ENCODE results near the gene IL1RAPL1.

Gene IL1RAPL1

GRCh38 chrX:28586981-28587551 lies at the start of gene IL1RAPL1:
Gene IL1RAPL1 (plus strand): TSS chrX:28587446.
- DNase-seq (ENCODE audit: low read depth in 2 of 2) = no peak

DNA sequence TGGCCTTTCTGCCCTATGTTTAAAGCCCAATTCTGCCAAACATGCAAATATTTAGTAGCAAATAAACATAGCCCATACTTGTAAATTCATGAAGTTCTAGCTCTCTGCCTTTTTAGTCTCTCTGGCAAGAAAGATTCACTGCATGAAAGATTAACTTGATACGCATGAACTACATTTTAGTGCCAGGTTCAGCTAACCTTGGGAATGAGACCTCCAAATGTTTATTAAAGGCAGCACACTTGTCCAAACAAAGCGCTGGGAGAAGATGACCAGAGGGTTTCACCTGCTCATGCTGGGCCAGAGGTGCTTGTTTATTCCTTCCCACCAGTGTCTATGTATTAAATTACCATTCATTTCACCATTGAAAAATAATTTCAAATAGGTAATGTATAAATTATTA lies 44.5 kb upstream of the IL1RAPL1 start:
- DNase-seq (ENCODE audit: low read depth in 2 of 2) = no peak

DNA sequence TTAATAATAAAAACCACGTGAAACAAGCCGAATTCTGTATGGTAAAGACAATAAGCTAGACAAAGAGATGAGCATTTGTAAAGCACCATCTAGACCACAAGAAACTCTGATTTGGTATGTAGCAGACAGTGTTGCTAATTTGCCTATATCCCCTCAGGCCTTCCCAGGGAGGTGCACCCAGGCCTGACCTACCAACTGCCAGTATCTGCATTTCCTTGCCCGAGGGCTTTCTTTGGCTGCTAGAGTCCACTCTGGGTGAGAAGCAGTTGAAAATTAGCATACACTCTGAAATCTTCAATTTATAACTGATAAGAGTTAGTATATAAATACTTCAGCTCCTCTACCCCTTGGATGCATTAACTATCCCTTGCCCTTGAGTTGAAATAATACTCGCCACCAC lies 37.4 kb upstream of the IL1RAPL1 start:
- DNase-seq (ENCODE audit: low read depth in 2 of 2) = no peak

DNA sequence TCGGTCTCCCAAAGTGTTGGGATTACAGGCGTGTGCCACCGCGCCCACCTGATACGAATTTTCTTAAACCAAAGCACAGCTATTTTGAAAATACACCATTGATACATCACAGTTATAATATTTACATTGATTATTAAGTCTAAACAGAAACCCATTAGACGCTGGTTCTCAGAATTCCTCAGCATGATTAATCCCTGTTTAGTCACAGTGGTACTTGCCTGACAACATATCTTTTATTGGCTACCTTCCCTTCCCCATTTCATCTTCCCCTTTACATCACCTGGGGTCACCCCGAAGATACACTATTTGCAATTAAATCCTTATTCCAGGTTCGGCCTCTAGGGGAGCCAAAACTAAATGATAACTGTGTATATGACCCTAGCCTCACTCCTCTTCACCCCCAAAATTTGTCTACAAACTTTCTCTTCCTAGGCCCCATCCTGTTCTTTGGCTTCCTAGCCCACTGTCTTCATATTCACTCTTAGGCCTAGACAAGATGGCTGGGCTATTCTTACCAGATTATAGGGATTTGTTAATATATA lies 36.8 kb upstream of the IL1RAPL1 start:
- DNase-seq (ENCODE audit: low read depth in 2 of 2) = no peak

- DNase-seq (ENCODE audit: low read depth in 2 of 2) = no peak
These were observed 34.9 kb upstream of the IL1RAPL1 start for GRCh38 chrX:28552322-28552721.

DNA sequence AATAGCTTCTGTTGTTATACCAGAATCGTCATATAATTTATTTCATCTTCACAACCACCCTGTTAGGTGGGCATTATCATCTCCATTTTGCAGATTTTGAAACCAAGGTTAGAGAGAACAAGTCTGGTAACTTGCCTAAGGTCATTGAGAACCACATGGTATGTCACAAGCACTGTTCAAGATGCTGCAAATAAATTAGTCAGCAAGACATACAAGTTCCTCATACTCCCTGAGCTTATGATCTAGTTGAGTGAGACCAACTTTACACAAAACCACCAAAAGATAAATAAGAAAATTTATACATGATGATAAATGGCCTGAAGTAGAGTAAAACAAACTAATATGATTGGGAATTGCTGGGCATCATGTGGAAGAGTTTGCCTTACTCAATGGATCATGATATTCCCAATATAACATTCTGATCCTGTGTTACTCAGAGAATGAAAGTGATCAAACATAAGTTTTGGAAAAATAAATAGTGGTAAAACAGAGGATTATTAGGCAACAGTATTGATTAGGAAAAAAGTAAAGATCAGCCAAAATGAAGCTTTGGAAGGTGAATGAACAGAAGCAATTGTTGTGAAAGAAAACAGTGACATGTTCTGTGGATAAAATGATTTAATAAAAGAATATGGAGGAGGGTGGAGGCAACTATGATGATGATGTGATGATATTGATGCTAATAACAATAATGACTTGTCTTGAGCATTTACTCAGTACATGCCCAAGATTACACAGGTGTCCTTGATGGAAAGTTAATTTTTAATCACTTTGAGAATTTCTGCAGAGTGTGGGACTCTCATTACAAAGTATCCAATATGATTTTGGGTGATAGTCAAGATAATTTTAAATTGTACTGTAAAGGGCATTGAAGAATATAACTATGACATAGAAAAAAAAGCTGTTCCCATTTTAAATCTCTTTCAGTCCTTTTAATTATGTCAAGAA lies 34.1 kb upstream of the IL1RAPL1 start:
- DNase-seq (ENCODE audit: low read depth in 2 of 2) = no peak

- DNase-seq (ENCODE audit: low read depth in 2 of 2) = no peak
These were observed 11.1 kb upstream of the IL1RAPL1 start for GRCh38 chrX:28576117-28576516.

DNA sequence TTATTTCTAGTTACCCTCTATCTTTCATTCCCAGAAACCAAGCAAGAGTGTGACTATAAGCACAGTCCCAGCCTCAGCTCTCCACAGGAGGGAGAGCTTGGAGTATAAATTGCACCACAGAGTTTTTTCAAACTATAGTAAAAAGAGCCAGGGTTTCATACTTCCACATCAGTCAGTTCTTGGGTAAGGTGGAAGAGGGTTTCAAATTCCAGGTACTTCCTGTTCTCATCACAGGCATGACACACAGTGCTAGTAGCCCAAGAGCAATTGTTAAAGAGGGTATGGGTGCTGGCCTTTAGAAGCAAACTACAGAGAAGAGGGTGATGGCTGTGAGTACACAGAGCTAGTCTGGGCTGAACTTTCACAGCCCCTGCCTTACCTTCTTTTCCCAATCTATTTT lies 5.7 kb upstream of the IL1RAPL1 start:
- DNase-seq (ENCODE audit: low read depth in 2 of 2) = no peak

- no peak for DNase-seq (ENCODE audit: low read depth in 2 of 2)
These were observed 4.7 kb upstream of the IL1RAPL1 start for GRCh38 chrX:28582511-28582910.

- no peak for DNase-seq (ENCODE audit: low read depth in 2 of 2)
These were observed 3.2 kb upstream of the IL1RAPL1 start for GRCh38 chrX:28584025-28584424.

DNA sequence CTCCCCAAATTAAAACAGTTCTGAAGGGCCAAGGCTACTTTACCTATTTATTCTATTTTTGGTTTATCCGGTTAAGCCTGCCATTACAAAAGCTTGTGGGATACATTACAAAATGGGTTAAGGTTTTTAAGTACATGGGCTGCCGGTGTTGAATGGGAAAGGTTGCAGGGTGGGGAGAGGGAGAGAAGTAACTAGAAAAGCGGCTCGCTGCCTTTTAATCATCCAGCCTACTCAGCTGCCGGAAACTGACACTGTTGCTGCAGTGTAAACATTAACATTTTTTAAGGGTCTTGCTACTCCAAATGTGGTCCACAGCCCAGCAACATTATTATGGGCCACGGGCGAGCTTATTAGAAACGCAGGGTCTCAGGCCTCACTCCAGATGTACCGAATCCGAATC lies 1.5 kb upstream of the IL1RAPL1 start:
- DNase-seq (ENCODE audit: low read depth in 2 of 2) = no peak

- no peak for DNase-seq (ENCODE audit: low read depth in 2 of 2)
These were observed 960 bp upstream of the IL1RAPL1 start for GRCh38 chrX:28586286-28586685.

DNA sequence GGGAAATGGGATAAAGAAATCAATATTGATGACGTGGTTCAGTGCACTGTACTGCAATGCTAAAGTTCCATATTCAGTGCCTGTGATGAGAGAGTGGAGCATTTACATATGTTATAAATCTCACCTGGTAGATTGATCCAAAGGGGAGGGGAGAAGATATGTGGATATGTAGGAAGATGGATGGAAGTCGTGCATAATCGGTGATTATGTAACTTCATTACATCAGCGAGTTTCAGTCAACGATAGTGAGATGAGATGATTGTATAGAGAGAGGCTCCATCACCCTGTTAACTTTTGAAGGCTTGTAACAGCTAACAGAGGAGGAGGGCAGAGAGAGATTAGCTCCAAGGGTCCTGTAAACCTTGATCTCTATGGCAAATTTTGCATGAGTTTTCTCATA lies 1.8 kb downstream of the IL1RAPL1 start:
- no peak for DNase-seq (ENCODE audit: low read depth in 2 of 2)

DNA sequence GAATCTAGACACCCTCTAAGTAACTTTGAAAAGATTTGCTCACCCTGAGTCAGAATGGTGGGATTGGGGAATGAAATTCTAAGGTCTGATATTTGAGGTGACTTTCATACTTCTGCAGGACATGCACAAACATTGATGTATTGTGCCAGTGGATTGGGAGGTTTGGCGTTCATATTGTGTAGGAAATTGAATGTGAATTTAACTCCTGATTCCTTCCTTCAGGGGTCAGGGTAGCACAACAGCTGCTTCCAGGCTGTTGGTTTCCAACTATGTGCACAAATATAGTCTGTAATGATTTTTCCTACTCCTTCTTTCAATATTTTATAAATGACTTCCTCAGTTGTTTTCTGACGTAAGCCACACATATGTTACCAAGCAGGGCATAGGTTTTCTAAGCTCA lies 3.1 kb downstream of the IL1RAPL1 start:
- DNase-seq (ENCODE audit: low read depth in 2 of 2) = no peak

DNA sequence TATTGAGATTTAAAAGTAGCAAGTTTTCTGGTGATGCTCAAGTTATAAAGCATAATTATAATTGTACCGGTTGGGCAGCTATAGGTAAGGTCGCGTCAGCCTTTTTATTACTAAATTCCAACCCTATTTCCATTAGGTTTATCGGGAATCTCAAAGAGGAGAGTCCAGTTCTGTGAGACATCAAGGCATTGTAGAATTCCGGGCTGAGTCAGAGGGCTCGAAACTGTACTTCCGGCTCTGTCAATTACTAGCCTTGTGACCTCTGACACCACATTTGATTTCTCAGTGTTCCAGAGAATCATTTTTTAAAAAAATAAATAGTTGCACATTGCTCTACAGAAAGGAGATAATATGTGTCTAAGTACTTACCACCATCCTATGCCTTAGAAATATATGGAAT lies 4.3 kb downstream of the IL1RAPL1 start:
- DNase-seq (ENCODE audit: low read depth in 2 of 2) = no peak

DNA sequence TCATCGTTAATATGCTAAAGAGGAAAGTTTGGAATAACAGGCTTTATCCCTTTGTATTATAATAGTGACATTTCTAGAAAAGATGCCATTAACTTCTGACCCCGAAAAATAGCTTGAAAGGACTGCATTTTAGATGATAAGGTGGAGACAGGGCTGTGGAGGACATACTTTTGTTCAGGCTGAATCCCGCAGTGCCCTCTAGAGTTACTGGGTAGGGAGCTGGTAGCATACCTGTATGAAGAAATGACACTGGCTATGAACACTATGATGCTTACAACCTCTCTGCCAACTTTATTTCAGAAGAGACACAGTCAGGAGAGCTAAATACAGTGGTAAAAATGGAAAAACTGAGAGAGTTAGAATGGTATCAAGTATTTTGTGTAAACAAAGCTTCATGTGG lies 8.1 kb downstream of the IL1RAPL1 start:
- DNase-seq (ENCODE audit: low read depth in 2 of 2) = no peak

- no peak for DNase-seq (ENCODE audit: low read depth in 2 of 2)
These were observed 12.7 kb downstream of the IL1RAPL1 start for GRCh38 chrX:28599957-28600356.

DNA sequence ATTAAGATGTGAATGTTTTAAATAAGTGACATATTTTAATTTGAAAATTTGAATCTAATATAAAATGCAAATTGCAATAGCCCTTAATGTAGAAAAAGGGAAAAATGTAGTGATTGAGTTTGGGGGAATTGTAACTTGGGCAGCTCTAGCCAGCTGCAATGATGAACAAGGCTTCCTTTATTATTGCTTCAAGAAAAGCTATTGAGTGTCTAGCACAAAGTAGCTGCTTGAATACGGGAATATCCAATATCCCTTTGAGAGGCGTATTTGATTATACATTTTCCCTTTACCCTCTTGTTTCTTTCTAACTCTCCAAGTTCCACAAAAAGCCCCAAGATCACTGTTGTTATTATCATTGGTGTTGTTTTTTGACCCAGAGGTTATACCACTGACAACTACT lies 21.8 kb downstream of the IL1RAPL1 start:
- no peak for DNase-seq (ENCODE audit: low read depth in 2 of 2)

DNA sequence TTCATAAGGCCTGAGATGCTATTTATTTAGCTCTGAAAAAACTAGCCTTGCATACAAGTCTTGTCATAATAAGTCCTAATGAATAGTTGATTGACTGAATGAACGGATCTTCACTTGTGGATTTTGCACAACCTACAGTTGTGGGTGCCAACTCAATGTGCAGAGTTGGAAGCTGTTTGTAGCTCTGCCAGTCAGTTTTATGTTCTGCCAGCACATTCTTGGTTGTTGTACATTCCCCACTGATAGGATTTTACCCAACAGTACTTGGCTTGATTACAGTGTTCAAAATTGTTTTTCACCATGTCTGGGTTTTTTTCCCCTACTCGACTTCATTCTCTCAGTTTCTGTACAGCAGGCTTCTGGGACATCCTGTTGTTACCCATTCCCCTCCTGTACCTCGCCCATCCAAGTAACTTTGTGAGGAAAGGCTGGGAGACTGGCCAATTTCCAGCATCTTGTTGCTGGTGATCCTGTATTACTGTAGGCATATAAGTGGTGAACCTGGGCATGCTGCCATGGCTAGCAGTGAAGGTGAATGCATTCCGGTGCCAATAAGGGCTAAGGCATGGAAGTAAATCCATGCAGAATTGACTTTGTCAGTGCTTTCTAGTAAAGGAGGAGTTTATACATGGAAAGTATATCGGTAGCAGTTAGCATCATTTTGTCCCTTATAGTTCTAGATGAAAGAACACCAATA lies 22.8 kb downstream of the IL1RAPL1 start:
- no peak for DNase-seq (ENCODE audit: low read depth in 2 of 2)

DNA sequence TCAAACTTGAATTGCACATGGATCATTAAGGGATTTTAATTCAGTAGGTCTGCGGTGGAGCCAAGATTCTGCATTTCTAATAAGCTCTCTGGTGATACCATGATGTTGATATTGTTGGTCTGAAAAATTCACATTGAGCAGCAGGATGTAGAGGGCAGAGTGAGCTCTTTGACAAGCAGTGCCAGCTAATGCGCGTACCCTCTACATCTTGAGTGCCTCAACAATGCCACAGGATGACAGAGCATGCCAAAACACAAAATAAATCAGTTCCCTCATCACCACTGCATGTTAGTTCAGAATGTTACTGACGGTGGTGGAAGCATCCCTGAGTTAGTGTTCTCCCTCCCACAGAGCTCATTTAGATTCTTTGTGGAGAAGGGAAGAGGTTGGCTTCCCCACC lies 23.5 kb downstream of the IL1RAPL1 start:
- no peak for DNase-seq (ENCODE audit: low read depth in 2 of 2)

GRCh38 chrX:28613558-28613957 lies 26.3 kb downstream of the IL1RAPL1 start:
- no peak for DNase-seq (ENCODE audit: low read depth in 2 of 2)

- no peak for DNase-seq (ENCODE audit: low read depth in 2 of 2)
These were observed 38.0 kb downstream of the IL1RAPL1 start for GRCh38 chrX:28625223-28625622.

DNA sequence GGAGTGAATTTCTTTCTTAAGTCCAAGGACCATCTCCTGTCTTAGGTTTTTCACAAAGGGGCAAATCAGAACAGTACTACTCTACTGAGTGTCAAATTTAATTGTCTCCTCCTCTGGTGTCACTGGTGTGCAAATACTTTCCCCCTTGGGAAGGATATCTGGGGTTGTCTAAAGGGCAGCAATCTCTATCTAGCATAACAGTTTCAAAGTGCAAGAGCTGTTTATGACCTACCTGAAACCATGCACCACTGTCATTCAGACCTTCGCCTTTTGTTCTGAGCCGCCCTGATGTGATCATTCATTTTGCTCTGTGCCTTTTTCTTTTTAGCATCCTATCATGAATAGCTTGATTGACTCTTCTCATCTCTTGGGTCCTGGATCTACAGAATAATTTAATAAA lies 39.3 kb downstream of the IL1RAPL1 start:
- DNase-seq (ENCODE audit: low read depth in 2 of 2) = no peak
